A673 (cell line): ENCODE data around the gene RASGRP1. TPM values are rescaled to one million over a fixed set of nuclear protein-coding genes. Genes with fewer than 3 reads are reported as not detected.

Experiments used
- BruUV-seq: library from RNA; stranded (reverse); fragments of 400-500 nt; replicated peaks from 2 replicates; lab custom pipeline; 2021; lab: Mats Ljungman, UMichigan
- CTCF ChIA-PET: fragments of 300-600 bp; sonication (Branson Sonifier 250); formaldehyde crosslinking; loops from one replicate; lab custom pipeline; 2022; ENCODE audit warnings: antibody characterized with exemption; lab: Charles Lee
- POLR2A ChIA-PET: fragments of 300-600 bp; sonication (Branson Sonifier 250); formaldehyde crosslinking; loops from one replicate; lab custom pipeline; 2022; ENCODE audit warnings: antibody characterized with exemption; ENCODE audit not compliant: low non-redundant PET; lab: Charles Lee
- DNase-seq: peaks from one replicate; pipeline ENCODE4 v3.0.0-alpha.2; 2015; ENCODE audit warnings: low spot score
- H3K27ac ChIP-seq: fragments of 200-600 bp; sonication (generic); 2 replicates; pipeline ENCODE4 v1.5.1; 2016; ENCODE audit warnings: mixed run types, low read depth, mild to moderate bottlenecking, mixed read lengths, antibody characterized with exemption, low read length; ENCODE audit not compliant: poor library complexity, severe bottlenecking
- H3K27me3 ChIP-seq: fragments of 200-600 bp; sonication (generic); replicated peaks from 2 replicates; pipeline ENCODE4 v1.6.1; 2017; ENCODE audit warnings: mixed run types, low read depth, mild to moderate bottlenecking, mixed read lengths, antibody characterized with exemption, low read length; ENCODE audit not compliant: insufficient read depth, poor library complexity
- H3K36me3 ChIP-seq: fragments of 200-600 bp; sonication (generic); 2 replicates; pipeline ENCODE4 v1.6.1; 2016; ENCODE audit warnings: mixed run types, mild to moderate bottlenecking, mixed read lengths, antibody characterized with exemption, low read length; ENCODE audit not compliant: insufficient read depth, poor library complexity, severe bottlenecking
- H3K4me1 ChIP-seq: fragments of 200-600 bp; sonication (generic); 2 replicates; pipeline ENCODE4 v1.6.1; 2017; ENCODE audit warnings: mixed run types, mild to moderate bottlenecking, mixed read lengths, antibody characterized with exemption, low read length; ENCODE audit not compliant: insufficient read depth, poor library complexity, severe bottlenecking
- H3K4me3 ChIP-seq: fragments of 200-600 bp; sonication (generic); 2 replicates; pipeline ENCODE4 v1.5.1; 2016; ENCODE audit warnings: low read depth, mixed run types, mild to moderate bottlenecking, mixed read lengths, low read length; ENCODE audit not compliant: poor library complexity, severe bottlenecking
- H3K9me3 ChIP-seq: fragments of 200-600 bp; sonication (generic); 2 replicates; pipeline ENCODE4 v1.6.1; 2016; ENCODE audit warnings: mixed run types, low read depth, mild to moderate bottlenecking, mixed read lengths, antibody characterized with exemption, low read length; ENCODE audit not compliant: poor library complexity, severe bottlenecking
- CTCF ChIP-seq: fragments of 300-800, 200-600 bp; sonication (generic); conservative IDR thresholded peaks from 2 replicates; pipeline ENCODE4 v1.5.1; 2017; ENCODE audit warnings: low read depth, mild to moderate bottlenecking, antibody characterized with exemption, low read length, moderate library complexity, mixed read lengths
- EZH2 ChIP-seq: fragments of 200-600 bp; sonication (generic); IDR thresholded peaks from 2 replicates; pipeline ENCODE4 v1.6.1; 2017; ENCODE audit warnings: borderline replicate concordance, low read depth, mild to moderate bottlenecking, mixed read lengths, antibody characterized with exemption, low read length; ENCODE audit not compliant: poor library complexity, severe bottlenecking
- intact Hi-C: fragments of 100-400 bp; cut with micrococcal nuclease; formaldehyde crosslinking; loops from one replicate; pipeline ENCODE4 v1.10.0; 2022; ENCODE audit not compliant: unreplicated experiment
- total RNA-seq: library from RNA; stranded (reverse); gene quantifications from 2 replicates; pipeline ENCODE4 v1.2.3, GENCODE V29; 2021

Gene RASGRP1
- total RNA-seq, 1 experiment from 2014 or later, result not detected

- Histone ChIP-seq H3K27ac (no peak overlapping the region), H3K9me3 (no peaks in the 10 kb centered on the region), H3K27me3 (no peaks in the 10 kb centered on the region), H3K36me3 (peaks cover 11% of the 10 kb centered on the region), H3K4me1 (no peaks in the 10 kb centered on the region), H3K4me3 (no peak overlapping the region)
- intact Hi-C loops, result no loop called here
- ChIA-PET POLR2A (no interaction called here), CTCF (no interaction called here)
- no peak for TF ChIP-seq CTCF
- no peak for TF ChIP-seq EZH2
- no peak for DNase-seq
- no TSS peak for BruUV-seq
Measured at GRCh38 chr15:38481113-38481512, 83.5 kb downstream of the RASGRP1 start.

DNA sequence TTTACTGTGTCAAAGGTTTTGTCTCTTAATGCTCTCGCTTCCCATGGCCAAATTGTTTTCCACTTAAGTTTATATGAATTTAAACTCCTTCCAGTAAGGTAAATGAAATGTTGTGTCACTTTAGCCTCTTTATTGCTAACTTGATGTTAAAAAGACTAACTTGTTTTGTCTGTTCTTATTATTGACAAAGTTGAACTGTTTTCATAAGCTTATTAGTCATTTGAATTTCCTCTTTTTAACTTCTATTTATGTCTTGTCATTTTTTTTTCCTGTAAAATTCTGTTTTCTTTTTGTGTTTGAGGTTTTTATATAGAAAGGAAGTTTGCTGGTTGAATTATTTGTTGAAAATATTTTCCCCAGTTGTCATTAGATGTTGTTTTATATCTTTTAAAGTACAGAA, 84.9 kb downstream of the RASGRP1 start:
- no TSS peak for BruUV-seq
- intact Hi-C loops, result loop anchor here (10.0 kb wide), 1 partner anchor 205 kb away; no protein-coding TSS in a partner anchor

DNA sequence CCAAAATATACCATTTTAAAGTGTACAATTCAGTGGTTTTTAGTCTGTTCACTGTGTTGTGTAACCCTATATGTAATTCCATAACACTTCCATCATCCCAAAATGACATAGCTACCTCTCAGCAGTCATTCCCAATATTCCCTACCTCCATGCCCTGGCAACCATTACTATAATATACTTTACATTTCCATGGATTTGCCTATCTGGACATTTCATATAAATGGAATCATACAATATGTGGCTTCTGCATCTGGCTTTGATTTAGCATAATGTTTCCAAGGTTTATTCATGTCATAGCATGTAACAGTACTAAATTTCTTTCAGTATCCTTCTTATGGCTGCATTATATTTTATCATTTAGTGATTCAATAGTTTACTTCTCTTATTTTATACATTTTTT, 85.3 kb downstream of the RASGRP1 start:
- DNase-seq, result no peak
- Histone ChIP-seq H3K27ac (no peak overlapping the region), H3K4me1 (no peaks in the 10 kb centered on the region), H3K9me3 (no peaks in the 10 kb centered on the region), H3K4me3 (no peak overlapping the region), H3K27me3 (no peaks in the 10 kb centered on the region), H3K36me3 (peaks cover 28% of the 10 kb centered on the region)
- intact Hi-C loops, result loop anchor here (10.0 kb wide), 1 partner anchor 206 kb away; no protein-coding TSS in a partner anchor
- no TSS peak for BruUV-seq
- POLR2A ChIA-PET, result no interaction called here
- CTCF ChIA-PET, result no interaction called here
- TF ChIP-seq EZH2 (no peak), CTCF (no peak)

More for the DNA sequence above, 84.9 kb downstream of the RASGRP1 start:
- Histone ChIP-seq H3K4me3 (no peak overlapping the region), H3K9me3 (no peaks in the 10 kb centered on the region), H3K36me3 (peaks cover 23% of the 10 kb centered on the region), H3K4me1 (no peaks in the 10 kb centered on the region), H3K27me3 (no peaks in the 10 kb centered on the region), H3K27ac (no peak overlapping the region)
- CTCF ChIA-PET, result no interaction called here
- TF ChIP-seq EZH2 (no peak), CTCF (no peak)
- POLR2A ChIA-PET, result no interaction called here
- no peak for DNase-seq
